Forelimb muscle (tissue), 1 donor: ENCODE measurements around the gene TTC9B. TPM values are rescaled to one million over a fixed set of nuclear protein-coding genes. Genes with fewer than 3 reads are reported as not detected.
"Not testable (repeated sequence)": the region's sequence is repeated elsewhere in the genome, so short reads cannot be mapped to it uniquely, and the experiment has no call there.

Experiments used
- DNase-seq: peaks from one replicate; pipeline ENCODE4 v3.0.0-alpha.2; 2013; ENCODE audit warnings: low read depth
- polyA plus RNA-seq: library from polyadenylated mRNA; unstranded; fragments of 120-200 nt; gene quantifications from one replicate; pipeline ENCODE4 v1.2.1, GENCODE V29; 2013; ENCODE audit not compliant: insufficient read length

Gene TTC9B
- polyA plus RNA-seq, 1 donor = 0.10 TPM

- no peak for DNase-seq
Measured at GRCh38 chr19:40214936-40215335, 3.2 kb downstream of the TTC9B start.

- no peak for DNase-seq
Measured at GRCh38 chr19:40213882-40214570, 4.2 kb downstream of the TTC9B start.

DNA sequence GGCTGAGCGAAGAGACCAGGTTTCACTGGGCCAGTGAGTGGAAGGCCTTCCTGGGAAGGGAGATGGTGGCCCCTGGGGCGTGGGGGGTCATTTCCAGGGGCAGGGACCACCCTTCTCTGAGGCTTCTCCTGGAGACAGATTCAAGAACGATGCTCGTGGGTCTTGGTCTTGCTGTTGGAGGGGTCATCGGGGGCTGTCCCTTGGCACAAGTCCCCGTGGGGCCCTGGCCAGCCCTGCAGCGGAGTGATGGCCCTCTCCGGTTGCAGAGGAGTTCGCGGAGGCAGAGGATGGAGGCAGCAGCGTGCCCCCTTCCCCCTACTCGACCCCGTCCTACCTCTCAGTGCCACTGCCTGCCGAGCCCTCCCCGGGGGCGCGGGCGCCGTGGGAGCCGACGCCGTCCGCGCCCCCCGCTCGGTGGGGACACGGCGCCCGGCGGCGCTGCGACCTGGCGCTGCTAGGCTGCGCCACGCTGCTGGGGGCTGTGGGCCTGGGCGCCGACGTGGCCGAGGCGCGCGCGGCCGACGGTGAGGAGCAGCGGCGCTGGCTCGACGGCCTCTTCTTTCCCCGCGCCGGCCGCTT is 4.8 kb downstream of the TTC9B start:
- no peak for DNase-seq

DNA sequence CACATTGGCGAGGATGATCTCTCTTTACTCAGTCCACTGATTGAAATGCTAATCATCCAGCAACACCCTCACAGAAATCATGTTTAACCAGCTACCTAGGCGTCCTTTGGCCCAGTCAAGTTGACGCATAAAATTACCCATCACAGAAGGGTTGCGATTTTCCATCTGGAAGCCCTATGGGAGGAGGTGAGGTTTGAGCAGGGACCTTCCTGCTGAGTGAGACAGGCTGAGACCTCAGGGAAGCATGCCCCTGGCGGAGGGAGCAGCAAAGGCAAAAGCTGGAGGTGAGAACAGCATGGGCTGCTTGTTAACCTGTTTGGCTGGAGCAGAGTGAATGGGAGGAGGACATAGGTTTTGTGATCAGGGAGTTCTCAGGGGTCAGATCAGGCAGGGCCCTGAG is 7.3 kb downstream of the TTC9B start:
- DNase-seq = no peak

DNA sequence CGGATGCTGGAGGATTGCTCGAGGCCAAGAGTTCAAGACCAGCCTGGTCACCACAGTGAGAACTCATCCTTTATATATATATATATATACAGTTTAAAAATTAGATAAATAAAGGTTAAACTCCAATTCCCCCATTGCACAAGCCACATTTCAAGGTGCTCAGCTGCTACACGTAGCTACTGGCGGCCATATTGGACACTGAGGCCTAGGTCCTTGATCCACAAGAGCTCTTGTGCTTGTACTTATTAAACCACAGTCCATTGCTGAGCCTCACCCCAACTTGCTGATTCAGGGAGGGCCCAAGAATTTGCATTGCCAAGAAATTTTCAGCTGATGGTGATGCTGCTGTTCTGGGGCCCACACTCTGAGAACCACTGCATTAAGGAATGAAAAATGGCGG is 9.6 kb downstream of the TTC9B start:
- no peak for DNase-seq

DNA sequence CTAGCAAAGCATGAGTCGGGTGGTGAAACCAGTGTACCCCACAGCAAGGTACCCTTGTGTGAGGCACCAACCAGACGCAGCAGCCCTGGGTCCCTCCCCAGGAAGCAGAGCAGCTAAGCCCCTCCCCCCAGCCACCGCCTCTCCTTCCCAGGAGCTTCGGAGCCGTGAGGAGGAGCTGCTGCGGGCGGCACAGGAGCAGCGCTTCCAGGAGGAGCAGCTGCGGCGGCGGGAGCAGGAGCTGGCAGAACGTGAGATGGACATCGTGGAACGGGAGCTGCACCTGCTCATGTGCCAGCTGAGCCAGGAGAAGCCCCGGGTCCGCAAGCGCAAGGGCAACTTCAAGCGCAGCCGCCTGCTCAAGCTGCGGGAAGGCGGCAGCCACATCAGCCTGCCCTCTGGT is 12.4 kb downstream of the TTC9B start:
- no peak for DNase-seq

DNA sequence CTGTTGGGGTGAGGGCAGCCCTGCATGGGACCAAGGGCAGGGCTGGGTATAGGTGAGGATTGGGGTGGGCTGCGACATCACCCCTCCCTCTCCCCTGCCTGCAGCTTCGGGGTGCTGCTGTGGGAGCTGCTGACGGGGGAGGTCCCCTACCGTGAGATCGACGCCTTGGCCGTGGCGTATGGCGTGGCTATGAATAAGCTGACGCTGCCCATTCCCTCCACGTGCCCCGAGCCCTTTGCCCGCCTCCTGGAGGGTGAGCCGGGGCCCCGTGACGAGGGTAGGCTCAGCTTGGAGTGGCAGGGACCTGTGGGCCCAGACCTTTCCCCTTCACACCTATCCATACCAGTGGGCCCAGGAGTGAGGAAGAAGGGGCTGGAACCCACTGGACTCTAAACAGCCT is 13.8 kb downstream of the TTC9B start:
- no peak for DNase-seq

- DNase-seq = no peak
Measured at GRCh38 chr19:40200341-40201099, 17.7 kb downstream of the TTC9B start.

- no peak for DNase-seq
Measured at GRCh38 chr19:40198272-40198990, 19.8 kb downstream of the TTC9B start.

DNA sequence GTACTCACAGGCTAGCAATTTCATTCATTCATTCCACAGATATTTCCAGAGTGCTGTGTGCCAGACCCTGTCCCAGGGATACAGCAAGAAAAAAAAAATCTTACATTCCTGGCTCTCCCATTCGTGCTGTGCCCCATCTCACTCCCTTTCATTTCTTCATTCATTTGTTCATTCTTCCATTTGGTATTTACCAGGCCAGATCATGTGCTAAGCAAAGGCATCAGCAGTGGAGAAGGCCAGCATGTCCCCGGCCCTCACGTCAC is 24.7 kb downstream of the TTC9B start:
- no peak for DNase-seq

DNA sequence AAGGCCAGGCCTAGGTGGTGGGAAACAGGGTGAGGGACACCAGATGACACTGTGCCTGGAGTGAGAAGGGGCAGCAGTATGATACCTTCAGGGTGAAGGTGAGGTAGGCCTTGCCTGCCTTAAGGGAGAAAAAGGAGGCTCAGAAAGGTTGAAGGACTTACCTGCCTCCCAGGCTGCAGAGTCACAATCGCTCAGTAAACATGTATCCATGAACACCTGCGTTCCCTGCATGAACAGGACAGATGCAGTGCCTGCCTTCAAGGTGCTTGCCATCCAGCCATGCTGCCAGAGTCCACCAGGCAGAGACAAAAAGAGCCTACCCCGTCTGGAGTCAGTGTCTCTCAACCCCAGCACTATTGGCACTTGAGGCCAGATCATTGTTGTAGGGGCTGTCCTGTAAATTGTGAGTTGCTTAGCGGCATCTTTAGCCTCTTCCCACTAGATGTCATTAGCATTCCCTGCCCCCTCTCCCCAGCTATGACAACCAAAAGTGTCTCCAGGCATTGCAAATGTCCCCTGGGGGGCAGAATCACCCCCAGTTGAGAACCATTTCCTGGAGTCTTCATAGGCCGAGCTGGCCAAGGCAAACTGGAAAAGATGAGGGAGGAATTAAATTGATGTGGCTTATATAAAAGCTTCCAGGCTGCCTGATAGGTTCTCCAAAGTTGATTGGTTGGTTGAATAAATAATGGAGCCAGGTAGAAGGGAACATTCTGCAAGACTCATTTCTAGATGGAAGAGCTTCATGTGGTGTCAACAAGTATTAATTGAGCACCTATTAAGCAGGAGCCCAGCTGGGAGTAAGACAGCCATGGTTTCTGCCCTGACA is 25.2 kb downstream of the TTC9B start:
- DNase-seq = no peak

- DNase-seq = no peak
Measured at GRCh38 chr19:40191836-40192646, 26.1 kb downstream of the TTC9B start.

DNA sequence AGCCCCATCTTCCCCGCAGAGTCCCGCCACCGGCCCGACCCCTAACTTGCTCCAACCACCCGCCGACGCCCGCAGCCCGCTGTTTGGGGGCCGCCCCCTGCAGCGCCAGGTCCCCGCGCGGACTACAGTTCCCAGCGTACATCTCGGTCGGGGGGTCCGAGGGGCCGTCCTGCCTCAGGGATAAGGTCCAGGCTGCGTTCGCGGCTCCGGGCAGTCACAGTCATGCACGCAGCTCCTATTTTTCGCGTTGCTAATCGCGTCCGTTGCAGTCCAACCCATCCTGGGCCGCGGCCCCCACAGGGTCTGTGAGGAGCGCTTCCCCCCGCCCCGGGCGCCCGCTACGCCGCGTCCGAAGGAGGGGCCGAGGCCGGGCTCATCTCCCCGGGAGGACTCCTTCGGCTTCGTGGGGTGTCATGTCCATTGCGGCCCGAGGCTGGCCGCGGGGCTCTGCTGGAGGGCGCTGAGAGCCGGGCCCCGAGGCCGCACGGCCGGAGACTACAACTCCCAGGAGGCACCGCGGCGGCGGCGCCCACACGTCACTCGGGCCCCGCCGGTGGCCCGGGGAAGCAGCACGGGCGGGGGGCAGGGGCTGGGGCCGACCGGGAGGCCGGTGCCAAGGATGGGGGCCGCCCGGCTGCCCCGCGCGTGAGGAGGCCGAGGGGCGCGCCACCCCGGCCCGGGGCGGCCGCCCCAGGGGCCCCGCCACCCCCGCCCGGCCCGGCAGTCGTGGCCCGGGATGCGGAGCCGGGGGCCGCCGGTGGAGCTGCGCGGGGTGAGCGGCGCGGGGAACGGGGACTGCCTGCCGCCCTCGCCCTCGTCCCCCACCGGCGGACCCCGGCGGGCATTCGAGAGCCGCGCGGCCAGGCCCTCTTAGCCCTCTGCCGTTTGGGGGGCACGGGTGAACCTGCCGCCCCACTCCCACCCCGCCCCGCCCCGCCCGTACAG is 27.0 kb downstream of the TTC9B start, which contains the start of gene MAP3K10:
TSS of gene MAP3K10 (plus strand) at position 536 of the 945 bp plus-strand sequence. CDS start 606 bp downstream, outside the sequence.
- DNase-seq = peak; percentile 38

DNA sequence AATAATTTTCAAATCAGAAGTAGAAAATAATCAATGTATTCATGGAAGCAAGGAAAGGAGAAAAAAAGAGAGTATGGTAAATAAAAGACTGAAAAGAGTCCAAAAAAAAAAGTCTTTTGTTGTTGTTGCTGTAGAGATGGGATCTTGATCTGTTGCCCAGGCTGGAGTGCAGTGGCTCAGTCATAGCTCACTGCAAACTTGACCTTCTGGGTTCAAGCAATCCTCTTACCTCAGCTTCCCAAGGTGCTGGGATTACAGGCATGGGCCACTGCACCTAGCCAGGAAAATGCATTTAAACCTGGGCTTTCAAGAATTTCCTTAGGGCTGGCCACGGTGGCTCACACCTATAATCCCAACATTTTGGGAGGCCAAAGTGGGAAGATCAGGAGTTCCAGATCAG is 33.9 kb downstream of the TTC9B start:
- no peak for DNase-seq

- DNase-seq = no peak
Measured at GRCh38 chr19:40178756-40179155, 39.4 kb downstream of the TTC9B start.

DNA sequence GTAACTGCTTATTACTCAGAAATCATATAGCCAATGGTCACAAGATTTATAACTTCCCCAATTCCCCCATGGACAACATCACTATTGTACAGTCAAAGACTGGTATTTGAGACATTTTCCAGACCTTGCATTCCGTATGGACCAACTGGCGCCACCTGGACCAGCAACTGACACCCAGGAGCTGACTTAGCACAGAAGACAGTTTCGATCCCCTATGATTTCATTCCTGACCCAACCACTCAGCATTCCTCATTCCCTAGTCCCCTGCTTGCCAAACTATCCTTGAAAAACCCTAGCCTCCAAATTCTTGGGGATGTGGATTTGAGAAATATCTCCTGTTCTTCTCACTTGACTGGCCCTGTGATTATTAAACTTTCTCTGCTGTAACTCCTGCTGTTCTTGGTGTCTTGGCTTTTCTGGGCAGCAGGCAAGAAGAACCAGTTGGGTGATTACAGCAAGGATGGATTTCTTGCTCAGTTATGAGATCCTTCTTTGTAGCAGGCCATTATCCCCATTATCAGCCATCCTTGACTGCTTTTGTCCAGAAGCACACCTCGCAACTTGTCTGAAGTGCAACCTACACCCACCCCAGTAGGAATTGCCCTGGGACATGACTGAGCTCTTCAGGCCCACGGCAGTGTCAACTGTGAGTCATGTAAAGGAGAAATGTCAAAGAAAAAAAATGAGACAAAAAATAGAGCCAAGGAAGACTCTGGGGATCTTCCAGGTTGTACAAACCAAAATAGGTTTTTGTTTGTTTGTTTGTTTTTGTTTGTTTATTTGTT is 40.7 kb downstream of the TTC9B start:
- no peak for DNase-seq

DNA sequence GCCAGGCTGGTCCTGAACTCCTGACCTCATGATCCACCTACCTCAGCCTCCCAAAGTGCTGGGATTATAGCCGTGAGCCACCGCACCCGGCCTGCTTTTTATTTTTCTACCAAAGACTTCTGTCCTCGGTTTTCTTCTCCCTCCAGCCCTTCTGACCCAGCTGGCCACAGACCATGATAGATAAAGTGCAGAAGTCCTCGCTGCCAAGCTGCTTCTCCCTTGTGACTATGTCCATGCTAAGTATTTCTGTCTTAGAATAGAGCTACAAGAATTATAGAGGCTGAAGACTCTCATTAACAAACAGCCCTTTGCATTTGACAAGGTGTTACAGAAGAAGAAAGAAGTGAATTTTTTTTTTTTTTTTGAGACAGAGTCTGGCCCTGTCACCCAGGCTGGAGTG is 42.4 kb downstream of the TTC9B start:
- DNase-seq = no peak

- no peak for DNase-seq
Measured at GRCh38 chr19:40174092-40174491, 44.1 kb downstream of the TTC9B start.

DNA sequence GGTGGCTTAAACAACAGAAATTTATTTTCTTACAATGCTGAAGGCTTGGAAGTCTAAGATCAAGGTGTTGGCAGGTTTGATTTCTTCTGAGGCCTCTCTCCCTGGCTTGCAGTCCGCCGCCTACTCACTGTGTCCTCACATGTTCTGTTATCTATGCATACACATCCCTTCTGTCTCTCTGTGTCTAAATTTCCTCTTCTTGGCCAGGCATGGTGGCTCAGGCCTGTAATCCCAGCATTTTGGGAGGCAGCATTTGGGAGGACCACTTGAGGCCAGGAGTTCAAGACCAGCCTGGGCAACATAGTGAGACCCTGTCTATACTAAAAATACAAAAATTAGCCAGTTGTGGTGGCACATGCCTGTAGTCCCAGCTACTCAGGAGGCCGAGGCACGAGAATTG is 46.9 kb downstream of the TTC9B start:
- DNase-seq = not testable (repeated sequence)
